GM19468 (cell line): ENCODE measurements around the gene CYP2J2.
"Not testable (repeated sequence)": the region's sequence is repeated elsewhere in the genome, so short reads cannot be mapped to it uniquely, and the experiment has no call there.

Experiments
- ATAC-seq: cut with Tn5 transposase; IDR thresholded peaks from one replicate; pipeline ENCODE4 v1.9.1; 2021; ENCODE audit warnings: mild to moderate bottlenecking, moderate library complexity, moderate number of reproducible peaks; ENCODE audit not compliant: unreplicated experiment; ENCODE audit errors: extremely low read depth

CYP2J2 gene

GRCh38 chr1:59878370-59878769 lies 48.2 kb downstream of the CYP2J2 start:
- no peak for ATAC-seq

GRCh38 chr1:59877108-59877682 lies 49.4 kb downstream of the CYP2J2 start:
- no peak for ATAC-seq

GRCh38 chr1:59871746-59872145 lies 54.8 kb downstream of the CYP2J2 start:
- ATAC-seq: no peak

- ATAC-seq: no peak
Measured at GRCh38 chr1:59866462-59866861, 60.1 kb downstream of the CYP2J2 start.

GRCh38 chr1:59857679-59858354 lies 68.8 kb downstream of the CYP2J2 start:
- ATAC-seq: no peak

- no peak for ATAC-seq
Measured at GRCh38 chr1:59856725-59857338, 69.7 kb downstream of the CYP2J2 start.

- ATAC-seq: not testable (repeated sequence)
Measured at GRCh38 chr1:59855297-59855696, 71.3 kb downstream of the CYP2J2 start.

GRCh38 chr1:59852117-59852516 lies 74.5 kb downstream of the CYP2J2 start:
- no peak for ATAC-seq

- no peak for ATAC-seq
Measured at GRCh38 chr1:59846895-59847282, 79.7 kb downstream of the CYP2J2 start.

- no peak for ATAC-seq
Measured at GRCh38 chr1:59846209-59846894, 80.2 kb downstream of the CYP2J2 start.

GRCh38 chr1:59845091-59845490 lies 81.5 kb downstream of the CYP2J2 start:
- no peak for ATAC-seq
